GM12801 (cell line): ENCODE results near the gene NBEA.

Experiments
- TF ChIP-seq, protein P1 (sequence below): IDR thresholded peaks from one replicate; pipeline ENCODE4 v1.5.1; 2011; ENCODE audit warnings: control low read depth; ENCODE audit not compliant: insufficient read length; ENCODE audit errors: extremely low read depth

NBEA gene

GRCh38 chr13:35332134-35332533 is 390.1 kb downstream of the NBEA start:
- TF ChIP-seq, protein P1, sequence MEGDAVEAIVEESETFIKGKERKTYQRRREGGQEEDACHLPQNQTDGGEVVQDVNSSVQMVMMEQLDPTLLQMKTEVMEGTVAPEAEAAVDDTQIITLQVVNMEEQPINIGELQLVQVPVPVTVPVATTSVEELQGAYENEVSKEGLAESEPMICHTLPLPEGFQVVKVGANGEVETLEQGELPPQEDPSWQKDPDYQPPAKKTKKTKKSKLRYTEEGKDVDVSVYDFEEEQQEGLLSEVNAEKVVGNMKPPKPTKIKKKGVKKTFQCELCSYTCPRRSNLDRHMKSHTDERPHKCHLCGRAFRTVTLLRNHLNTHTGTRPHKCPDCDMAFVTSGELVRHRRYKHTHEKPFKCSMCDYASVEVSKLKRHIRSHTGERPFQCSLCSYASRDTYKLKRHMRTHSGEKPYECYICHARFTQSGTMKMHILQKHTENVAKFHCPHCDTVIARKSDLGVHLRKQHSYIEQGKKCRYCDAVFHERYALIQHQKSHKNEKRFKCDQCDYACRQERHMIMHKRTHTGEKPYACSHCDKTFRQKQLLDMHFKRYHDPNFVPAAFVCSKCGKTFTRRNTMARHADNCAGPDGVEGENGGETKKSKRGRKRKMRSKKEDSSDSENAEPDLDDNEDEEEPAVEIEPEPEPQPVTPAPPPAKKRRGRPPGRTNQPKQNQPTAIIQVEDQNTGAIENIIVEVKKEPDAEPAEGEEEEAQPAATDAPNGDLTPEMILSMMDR, result no peak

- TF ChIP-seq, protein P1, result no peak
Observed at GRCh38 chr13:35333157-35333556, 391.1 kb downstream of the NBEA start.

DNA sequence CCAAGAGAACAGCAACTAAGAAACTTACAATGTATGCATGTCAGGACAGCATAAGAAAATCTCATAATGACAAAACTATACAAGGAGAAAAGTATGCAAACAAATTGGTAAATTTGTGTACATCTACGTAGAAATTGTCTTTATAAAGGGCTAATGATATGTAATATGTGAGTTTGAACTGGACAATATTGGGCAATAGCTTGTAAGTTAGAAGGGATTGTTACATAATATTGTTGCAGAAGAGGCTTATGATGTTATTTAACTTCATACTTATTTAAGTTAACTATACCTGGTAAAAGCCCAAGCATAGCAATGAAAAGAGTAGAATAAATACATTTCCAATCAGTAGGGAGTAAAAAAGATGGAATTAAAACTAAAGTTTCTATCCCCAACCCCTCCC is 400.4 kb downstream of the NBEA start:
- TF ChIP-seq, protein P1, result no peak

DNA sequence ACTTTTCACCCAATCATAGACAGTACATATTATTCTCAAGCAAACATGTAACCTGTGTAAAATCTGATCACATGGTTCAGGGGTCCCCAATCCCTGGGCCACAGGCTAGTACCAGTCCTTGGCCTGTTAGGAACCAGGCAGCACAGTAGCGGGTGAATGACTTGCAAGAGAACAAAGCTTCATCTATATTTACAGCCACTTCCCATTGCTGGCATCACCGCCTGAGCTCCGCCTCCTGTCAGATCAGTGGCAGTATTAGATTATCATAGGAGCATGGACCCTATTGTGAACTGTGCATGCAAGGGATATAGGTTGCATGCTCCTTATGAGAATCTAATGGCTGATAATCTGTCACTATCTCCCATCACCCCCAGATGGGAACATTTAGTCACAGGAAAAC is 401.3 kb downstream of the NBEA start:
- TF ChIP-seq, protein P1, result no peak

GRCh38 chr13:35345992-35346391 is 403.9 kb downstream of the NBEA start:
- TF ChIP-seq, protein P1, result no peak

GRCh38 chr13:35346494-35346893 is 404.4 kb downstream of the NBEA start:
- TF ChIP-seq, protein P1, result no peak

- TF ChIP-seq, protein P1, result no peak
Observed at GRCh38 chr13:35347679-35348205, 405.7 kb downstream of the NBEA start.

GRCh38 chr13:35349052-35349451 is 407.0 kb downstream of the NBEA start:
- TF ChIP-seq, protein P1, result no peak
